ENCODE measurements around the gene TENM4.

GRCh38 chr11:79418241-79418640, 22.6 kb downstream of the TENM4 start:
- TF ChIP-seq KDM1A (IDR thresholded peaks at IDR 0.05; ENCODE audit: low read depth) (no peak), POLR2A (IDR thresholded peaks at IDR 0.05; ENCODE audit: low read length) (no peak), ELK1 (IDR thresholded peaks at IDR 0.05; ENCODE audit: low read depth, low read length) (no peak), RNF2 (IDR thresholded peaks at IDR 0.05; ENCODE audit: borderline replicate concordance, low read depth) (no peak), CTCF (IDR thresholded peaks at IDR 0.05) (no peak), POLR2AphosphoS2 (conservative IDR thresholded peaks at IDR 0.05; ENCODE audit: low read length) (no peak), CBX2 (IDR thresholded peaks at IDR 0.05; ENCODE audit: borderline replicate concordance, low read depth) (no peak)
